Brain microvascular endothelial cell (primary cell): ENCODE data around the gene NWD2.

Source experiments
- DNase-seq: peaks from one replicate; pipeline ENCODE4 v3.0.0-alpha.2; 2020
- H3K27ac ChIP-seq: fragments of 250-450 bp; sonication (Bioruptor Pico); 2 replicates; pipeline ENCODE4 v1.5.1; 2020; ENCODE audit warnings: mild to moderate bottlenecking, moderate library complexity
- H3K27me3 ChIP-seq: fragments of 250-450 bp; sonication (Bioruptor Pico); replicated peaks from 2 replicates; pipeline ENCODE4 v1.5.1; 2020; ENCODE audit warnings: mild to moderate bottlenecking
- H3K36me3 ChIP-seq: fragments of 250-450 bp; sonication (Bioruptor Pico); replicated peaks from 2 replicates; pipeline ENCODE4 v1.5.1; 2020; ENCODE audit warnings: mild to moderate bottlenecking
- H3K4me3 ChIP-seq: 2 replicates; pipeline ENCODE4 v1.5.1; 2011; ENCODE audit warnings: low read depth, mild to moderate bottlenecking, control low read depth, low read length, moderate library complexity
- in situ Hi-C: cut with HindIII; loops from 2 replicates; pipeline ENCODE4 v1.10.0; 2017; ENCODE audit warnings: low sequenced_read_pairs, low pct_ligation_motif_present
- TF ChIP-seq, protein P1 (sequence below): IDR thresholded peaks from 2 replicates; pipeline ENCODE4 v1.5.1; 2011; ENCODE audit warnings: low read depth, mild to moderate bottlenecking, moderate library complexity, low read length, control low read depth, inconsistent platforms; ENCODE audit errors: missing control alignments

NWD2 gene

DNA sequence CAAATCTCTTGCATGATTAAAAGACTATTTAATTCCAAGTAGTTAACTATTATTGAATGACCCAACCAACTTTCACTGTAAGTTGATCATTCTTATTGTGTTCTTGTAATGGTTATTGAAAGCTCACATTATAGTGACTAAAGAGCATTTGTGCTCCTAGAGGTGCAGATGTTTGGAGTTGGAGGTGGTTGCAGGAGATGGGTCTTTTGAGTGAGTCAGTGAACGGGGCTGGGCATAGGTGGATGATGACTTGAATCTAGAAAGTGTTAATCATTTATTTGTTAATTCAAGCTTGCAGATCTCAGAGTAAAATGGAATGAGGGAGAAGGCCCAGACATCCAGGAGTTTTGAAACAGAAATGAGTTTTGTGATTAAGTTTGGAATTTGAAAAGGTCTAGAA, 13.7 kb downstream of the NWD2 start:
- in situ Hi-C loops = no loop called here
- TF ChIP-seq, protein P1, sequence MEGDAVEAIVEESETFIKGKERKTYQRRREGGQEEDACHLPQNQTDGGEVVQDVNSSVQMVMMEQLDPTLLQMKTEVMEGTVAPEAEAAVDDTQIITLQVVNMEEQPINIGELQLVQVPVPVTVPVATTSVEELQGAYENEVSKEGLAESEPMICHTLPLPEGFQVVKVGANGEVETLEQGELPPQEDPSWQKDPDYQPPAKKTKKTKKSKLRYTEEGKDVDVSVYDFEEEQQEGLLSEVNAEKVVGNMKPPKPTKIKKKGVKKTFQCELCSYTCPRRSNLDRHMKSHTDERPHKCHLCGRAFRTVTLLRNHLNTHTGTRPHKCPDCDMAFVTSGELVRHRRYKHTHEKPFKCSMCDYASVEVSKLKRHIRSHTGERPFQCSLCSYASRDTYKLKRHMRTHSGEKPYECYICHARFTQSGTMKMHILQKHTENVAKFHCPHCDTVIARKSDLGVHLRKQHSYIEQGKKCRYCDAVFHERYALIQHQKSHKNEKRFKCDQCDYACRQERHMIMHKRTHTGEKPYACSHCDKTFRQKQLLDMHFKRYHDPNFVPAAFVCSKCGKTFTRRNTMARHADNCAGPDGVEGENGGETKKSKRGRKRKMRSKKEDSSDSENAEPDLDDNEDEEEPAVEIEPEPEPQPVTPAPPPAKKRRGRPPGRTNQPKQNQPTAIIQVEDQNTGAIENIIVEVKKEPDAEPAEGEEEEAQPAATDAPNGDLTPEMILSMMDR = no peak
- no peak overlapping the region for H3K27ac ChIP-seq

GRCh38 chr4:37268319-37268718, 23.8 kb downstream of the NWD2 start:
- no peak overlapping the region for H3K27ac ChIP-seq
- no peaks in the 10 kb centered on the region for H3K36me3 ChIP-seq
- DNase-seq = no peak
- H3K27me3 ChIP-seq = no peaks in the 10 kb centered on the region
- TF ChIP-seq, protein P1 = no peak
- no peak overlapping the region for H3K4me3 ChIP-seq
- in situ Hi-C loops = no loop called here

More for the DNA sequence above, 13.7 kb downstream of the NWD2 start:
- DNase-seq = no peak
- Histone ChIP-seq H3K36me3 (no peaks in the 10 kb centered on the region), H3K27me3 (no peaks in the 10 kb centered on the region), H3K4me3 (no peak overlapping the region)

GRCh38 chr4:37279121-37279520, 34.6 kb downstream of the NWD2 start:
- DNase-seq = no peak
- Histone ChIP-seq H3K27me3 (no peaks in the 10 kb centered on the region), H3K36me3 (no peaks in the 10 kb centered on the region), H3K27ac (no peak overlapping the region), H3K4me3 (no peak overlapping the region)
- TF ChIP-seq, protein P1 = no peak
- in situ Hi-C loops = no loop called here

GRCh38 chr4:37279894-37280592, 35.5 kb downstream of the NWD2 start:
- H3K36me3 ChIP-seq = no peaks in the 10 kb centered on the region
- no peak overlapping the region for H3K27ac ChIP-seq
- no peaks in the 10 kb centered on the region for H3K27me3 ChIP-seq
- H3K4me3 ChIP-seq = no peak overlapping the region
- TF ChIP-seq, protein P1 = no peak
- no peak for DNase-seq
- in situ Hi-C loops = no loop called here

DNA sequence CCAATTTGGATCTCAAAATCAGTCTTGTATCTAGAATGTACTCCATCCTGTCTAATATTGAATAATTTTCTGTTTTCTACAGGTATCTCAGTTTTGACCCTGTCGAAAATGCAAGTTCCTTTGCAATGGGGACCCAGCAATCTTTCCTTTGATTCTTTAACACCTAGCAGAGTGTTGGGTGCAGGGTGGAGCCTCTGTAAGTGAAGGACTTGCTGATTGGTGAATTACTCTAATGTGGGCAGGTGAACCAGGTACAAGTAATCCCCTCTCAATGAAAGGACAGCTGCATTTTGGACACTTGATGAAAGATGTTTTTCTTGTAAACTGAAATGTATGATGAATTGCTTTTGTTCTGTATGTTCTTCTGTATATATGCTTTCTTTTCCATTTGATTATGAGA, 54.9 kb downstream of the NWD2 start:
- no peaks in the 10 kb centered on the region for H3K36me3 ChIP-seq
- TF ChIP-seq, protein P1 = no peak
- in situ Hi-C loops = no loop called here
- no peak for DNase-seq
- H3K27ac ChIP-seq = no peak overlapping the region
- H3K27me3 ChIP-seq = no peaks in the 10 kb centered on the region
- no peak overlapping the region for H3K4me3 ChIP-seq

DNA sequence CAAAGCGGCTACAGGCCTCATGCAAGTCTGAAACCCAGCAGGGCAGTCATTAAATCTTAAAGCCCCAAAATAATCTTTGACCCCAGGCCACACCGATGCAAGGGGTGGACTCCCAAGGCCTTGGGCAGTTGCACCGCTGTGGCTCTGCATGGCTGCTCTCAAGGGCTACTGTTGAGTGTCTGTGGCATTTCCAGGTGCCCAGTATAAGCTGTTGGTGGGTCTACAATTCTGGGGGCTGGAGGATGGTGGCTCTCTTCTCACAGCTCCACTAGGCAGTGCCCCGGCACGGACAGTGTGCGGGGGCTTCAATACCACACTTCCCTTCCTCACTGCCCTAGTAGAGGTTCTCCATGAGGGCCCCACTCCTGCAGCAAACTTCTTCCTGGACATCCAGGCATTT, 60.1 kb downstream of the NWD2 start:
- in situ Hi-C loops = no loop called here
- Histone ChIP-seq H3K4me3 (no peak overlapping the region), H3K27me3 (no peaks in the 10 kb centered on the region), H3K27ac (no peak overlapping the region), H3K36me3 (no peaks in the 10 kb centered on the region)
- TF ChIP-seq, protein P1 = no peak
- DNase-seq = no peak
